Measurements from ENCODE around the gene HEMGN.
"Not testable (repeated sequence)": the region's sequence is repeated elsewhere in the genome, so short reads cannot be mapped to it uniquely, and the experiment has no call there.

Gene HEMGN

GRCh38 chr9:97963232-97963631 is 25.3 kb upstream of the HEMGN start:
- no peak for DNase-seq

- no peak for DNase-seq
Measured at GRCh38 chr9:97962575-97962974, 24.6 kb upstream of the HEMGN start.

- DNase-seq = no peak
Measured at GRCh38 chr9:97962136-97962535, 24.2 kb upstream of the HEMGN start.

GRCh38 chr9:97961361-97961760 is 23.4 kb upstream of the HEMGN start:
- DNase-seq = no peak

- DNase-seq = not testable (repeated sequence)
Measured at GRCh38 chr9:97960678-97961328, 22.8 kb upstream of the HEMGN start.

- DNase-seq = no peak
Measured at GRCh38 chr9:97959585-97959984, 21.6 kb upstream of the HEMGN start.

- DNase-seq = no peak
Measured at GRCh38 chr9:97958812-97959511, 21.0 kb upstream of the HEMGN start.

- DNase-seq = no peak
Measured at GRCh38 chr9:97956331-97956730, 18.4 kb upstream of the HEMGN start.

GRCh38 chr9:97954550-97954989 is 16.6 kb upstream of the HEMGN start:
- peak in 1 of 4 experiments; percentile 34 for DNase-seq

GRCh38 chr9:97950873-97951272 is 12.9 kb upstream of the HEMGN start:
- not testable (repeated sequence) for DNase-seq

- DNase-seq = not testable (repeated sequence)
Measured at GRCh38 chr9:97947094-97947493, 9.1 kb upstream of the HEMGN start.

GRCh38 chr9:97945470-97945869 is 7.5 kb upstream of the HEMGN start:
- DNase-seq = not testable (repeated sequence)

- DNase-seq = no peak
Measured at GRCh38 chr9:97944612-97945011, 6.6 kb upstream of the HEMGN start.

GRCh38 chr9:97943308-97943855 is 5.4 kb upstream of the HEMGN start:
- no peak for DNase-seq

- DNase-seq = no peak
Measured at GRCh38 chr9:97941323-97941722, 3.4 kb upstream of the HEMGN start.

GRCh38 chr9:97940741-97941140 is 2.8 kb upstream of the HEMGN start:
- no peak for DNase-seq

GRCh38 chr9:97940233-97940632 is 2.3 kb upstream of the HEMGN start:
- no peak for DNase-seq

GRCh38 chr9:97936998-97937397 is 974 bp downstream of the HEMGN start:
- no peak for DNase-seq

GRCh38 chr9:97935276-97935675 is 2.7 kb downstream of the HEMGN start:
- DNase-seq = no peak

GRCh38 chr9:97934321-97935115 is 3.5 kb downstream of the HEMGN start:
- no peak for DNase-seq

- no peak for DNase-seq
Measured at GRCh38 chr9:97933297-97933998, 4.5 kb downstream of the HEMGN start.

GRCh38 chr9:97930972-97931371 is 7.0 kb downstream of the HEMGN start:
- DNase-seq = no peak
